Esophagus muscularis mucosa (tissue), 4 donors: ENCODE results near the gene CCDC24. TPM values are rescaled to one million over a fixed set of nuclear protein-coding genes. Genes with fewer than 3 reads are reported as not detected.

Experiments used
- DNase-seq: peaks from one replicate; pipeline ENCODE4 v3.0.0-alpha.2; 2017; ENCODE audit errors: extremely low spot score
- H3K27ac ChIP-seq, 4 donors: fragments of 200-600 bp; sonication (generic); replicated peaks in 1 of 4; 1 replicate in 3 of 4; 2 replicates in 1 of 4; pipeline ENCODE4 v1.5.1; 2016 to 2019; ENCODE audit warnings: mild to moderate bottlenecking in 1 of 4
- H3K27me3 ChIP-seq, 4 donors: fragments of 200-600 bp; sonication (generic); one replicate each; pipeline versions ENCODE4 v1.5.1 to v1.6.0; 2016 to 2019
- H3K36me3 ChIP-seq, 4 donors: fragments of 200-600 bp; sonication (generic); one replicate each; pipeline ENCODE4 v1.5.1; 2016 to 2019
- H3K4me1 ChIP-seq, 4 donors: fragments of 200-600 bp; sonication (generic); one replicate each; pipeline ENCODE4 v1.5.1; 2016 to 2019
- H3K4me3 ChIP-seq, 4 donors: fragments of 200-600 bp; sonication (generic); 1 replicate in 2 of 4; 2 replicates in 2 of 4; pipeline ENCODE4 v1.5.1; 2016 to 2019; ENCODE audit warnings: mild to moderate bottlenecking in 4 of 4, moderate library complexity in 1 of 4
- H3K9me3 ChIP-seq, 4 donors: fragments of 200-600 bp; sonication (generic); 1 replicate in 3 of 4; 2 replicates in 1 of 4; pipeline ENCODE4 v1.5.1; 2016 to 2019
- CTCF ChIP-seq, 3 experiments: fragments of 200-600 bp in 2 of 3; fragments of 450-650 bp in 1 of 3; sonication (generic) in 2 of 3; IDR thresholded peaks; one replicate each; pipeline ENCODE4 v1.5.1; 2017 to 2019; ENCODE audit warnings: antibody characterized with exemption in 3 of 3, mild to moderate bottlenecking in 2 of 3, moderate library complexity in 1 of 3
- EP300 ChIP-seq: sonication (generic); formaldehyde crosslinking; IDR thresholded peaks from one replicate; pipeline ENCODE4 v1.6.1; 2017; ENCODE audit warnings: antibody characterized with exemption
- POLR2A ChIP-seq: fragments of 450-650 bp; IDR thresholded peaks from one replicate; pipeline ENCODE4 v1.6.1; 2017; ENCODE audit warnings: antibody characterized with exemption, moderate library complexity, mild to moderate bottlenecking, low read depth
- POLR2AphosphoS5 ChIP-seq, 2 donors: sonication (generic); formaldehyde crosslinking; IDR thresholded peaks; one replicate each; pipeline ENCODE4 v1.6.1; 2017; ENCODE audit warnings: antibody characterized with exemption in 2 of 2
- WGBS: methylation state at CpG from one replicate; pipeline ENCODE4 v1.1.5; 2018; 5-methylcytosine and 5-hydroxymethylcytosine counted together
- intact Hi-C: fragments of 100-400 bp; cut with DNase I; formaldehyde crosslinking; loops from one replicate; pipeline ENCODE4 v1.15.1; 2023
- total RNA-seq, 4 donors: library from RNA; depleted of rRNA; stranded (reverse); fragments of >200 nt; gene quantifications; one replicate each; pipeline versions ENCODE4 v1.1.0 to v1.2.1, GENCODE V29; 2016

The CCDC24 gene
- total RNA-seq, 4 donors from 2014 or later = 6.2 to 7.3 (median 6.7) TPM

GRCh38 chr1:43997295-43997999 lies 6.0 kb downstream of the CCDC24 start:
- no peaks in the 10 kb centered on the region for H3K27me3 ChIP-seq
- H3K27ac ChIP-seq = no peak overlapping the region
- peaks cover 0 to 51% (median 14%) of the 10 kb centered on the region in 4 donors for H3K36me3 ChIP-seq
- TF ChIP-seq EP300 (no peak), POLR2A (no peak), CTCF (IDR thresholded peaks at IDR 0.05) (no peak), POLR2AphosphoS5 (IDR thresholded peaks at IDR 0.05) (no peak)
- H3K9me3 ChIP-seq = no peaks in the 10 kb centered on the region
- H3K4me3 ChIP-seq = no peak overlapping the region
- 92% methylated on average over 16 of the region's 22 CpGs for WGBS
- peaks cover 0 to 15% (median 8%) of the 10 kb centered on the region in 4 donors for H3K4me1 ChIP-seq
- intact Hi-C loops = no loop called here
- DNase-seq = no peak

- peaks cover 0 to 15% (median 6%) of the 10 kb centered on the region in 4 donors for H3K4me1 ChIP-seq
- H3K27ac ChIP-seq = no peak overlapping the region
- peaks cover 0 to 57% (median 17%) of the 10 kb centered on the region in 4 donors for H3K36me3 ChIP-seq
- intact Hi-C loops = no loop called here
- no peak overlapping the region for H3K4me3 ChIP-seq
- no peak for DNase-seq
- WGBS = 90% methylated on average over 11 of the region's 11 CpGs
- no peaks in the 10 kb centered on the region for H3K9me3 ChIP-seq
- TF ChIP-seq POLR2A = no peak
- TF ChIP-seq EP300 = no peak
- TF ChIP-seq POLR2AphosphoS5 (IDR thresholded peaks at IDR 0.05) = no peak
- no peak for TF ChIP-seq CTCF (IDR thresholded peaks at IDR 0.05)
- no peaks in the 10 kb centered on the region for H3K27me3 ChIP-seq
These were observed 6.6 kb downstream of the CCDC24 start for GRCh38 chr1:43998000-43998378.

- Histone ChIP-seq H3K27ac (no peak overlapping the region), H3K4me3 (no peak overlapping the region), H3K36me3 (peaks cover 0 to 59% (median 17%) of the 10 kb centered on the region in 4 donors), H3K27me3 (no peaks in the 10 kb centered on the region), H3K4me1 (peaks cover 0 to 15% (median 6%) of the 10 kb centered on the region in 4 donors), H3K9me3 (no peaks in the 10 kb centered on the region)
- no peak for DNase-seq
- intact Hi-C loops = no loop called here
- TF ChIP-seq EP300 (no peak), POLR2A (no peak), POLR2AphosphoS5 (IDR thresholded peaks at IDR 0.05) (no peak), CTCF (IDR thresholded peaks at IDR 0.05) (no peak)
- 82% methylated on average over 7 of the region's 8 CpGs for WGBS
These were observed 8.1 kb downstream of the CCDC24 start for GRCh38 chr1:43999455-43999854.

GRCh38 chr1:44000122-44000665 lies 8.8 kb downstream of the CCDC24 start:
- intact Hi-C loops = loop anchor here (10.0 kb wide), 1 partner anchor 595 kb away; no protein-coding TSS in a partner anchor
- H3K36me3 ChIP-seq = peaks cover 0 to 59% (median 19%) of the 10 kb centered on the region in 4 donors
- no peaks in the 10 kb centered on the region for H3K27me3 ChIP-seq
- TF ChIP-seq EP300 (no peak), POLR2A (no peak), CTCF (IDR thresholded peaks at IDR 0.05) (no peak), POLR2AphosphoS5 (IDR thresholded peaks at IDR 0.05) (no peak)
- H3K4me1 ChIP-seq = peaks cover 0 to 15% (median 6%) of the 10 kb centered on the region in 4 donors
- no peaks in the 10 kb centered on the region for H3K9me3 ChIP-seq
- H3K27ac ChIP-seq = no peak overlapping the region
- DNase-seq = no peak
- 93% methylated on average over 8 of the region's 8 CpGs for WGBS
- H3K4me3 ChIP-seq = no peak overlapping the region
